HFFc6 (cell line): ENCODE results near the gene ADSS1. TPM values are rescaled to one million over a fixed set of nuclear protein-coding genes. Genes with fewer than 3 reads are reported as not detected.

Experiments
- DNase-seq: peaks from one replicate; pipeline ENCODE4 v3.0.0-alpha.2; 2018
- H3K27ac Mint-ChIP-seq: 2 replicates; pipeline ENCODE4 v1.8.0; 2020; ENCODE audit warnings: mild to moderate bottlenecking, mixed read lengths
- H3K27me3 Mint-ChIP-seq: 2 replicates; pipeline ENCODE4 v1.8.0; 2021; ENCODE audit warnings: mild to moderate bottlenecking, moderate library complexity, mixed read lengths; ENCODE audit not compliant: insufficient read depth
- H3K36me3 Mint-ChIP-seq: 2 replicates; pipeline ENCODE4 v1.8.0; 2021; ENCODE audit warnings: low read depth, mixed read lengths
- H3K4me1 Mint-ChIP-seq: 2 replicates; pipeline ENCODE4 v1.8.0; 2020; ENCODE audit warnings: low read depth, mixed read lengths
- H3K4me3 Mint-ChIP-seq: 2 replicates; pipeline ENCODE4 v1.8.0; 2020; ENCODE audit warnings: mild to moderate bottlenecking, moderate library complexity, mixed read lengths
- H3K9me3 Mint-ChIP-seq: 2 replicates; pipeline ENCODE4 v1.8.0; 2020; ENCODE audit warnings: mild to moderate bottlenecking, mixed read lengths
- CTCF ChIP-seq: fragments of 200-600 bp; sonication (generic); IDR thresholded peaks from 2 replicates; pipeline ENCODE4 v1.5.0; 2021; ENCODE audit warnings: antibody characterized with exemption, mild to moderate bottlenecking
- microRNA-seq: library from miRNA; unstranded; fragments of <30 nt; microRNA quantifications from one replicate; pipeline ENCODE4, GENCODE V29; 2019
- total RNA-seq, 6 experiments: library from RNA; stranded (reverse); fragmentation: NEBNext Ultra II Directional; extraction: Animal tissue kit (Norgen Biotek cat#: 25700); gene quantifications; 2 replicates in 1 of 6; 3 replicates in 5 of 6; pipeline ENCODE4 v1.2.3, GENCODE V29; 2021

Gene ADSS1
- total RNA-seq, 6 experiments from 2014 or later, result 2.7 to 3.7 (median 3.3) TPM

DNA sequence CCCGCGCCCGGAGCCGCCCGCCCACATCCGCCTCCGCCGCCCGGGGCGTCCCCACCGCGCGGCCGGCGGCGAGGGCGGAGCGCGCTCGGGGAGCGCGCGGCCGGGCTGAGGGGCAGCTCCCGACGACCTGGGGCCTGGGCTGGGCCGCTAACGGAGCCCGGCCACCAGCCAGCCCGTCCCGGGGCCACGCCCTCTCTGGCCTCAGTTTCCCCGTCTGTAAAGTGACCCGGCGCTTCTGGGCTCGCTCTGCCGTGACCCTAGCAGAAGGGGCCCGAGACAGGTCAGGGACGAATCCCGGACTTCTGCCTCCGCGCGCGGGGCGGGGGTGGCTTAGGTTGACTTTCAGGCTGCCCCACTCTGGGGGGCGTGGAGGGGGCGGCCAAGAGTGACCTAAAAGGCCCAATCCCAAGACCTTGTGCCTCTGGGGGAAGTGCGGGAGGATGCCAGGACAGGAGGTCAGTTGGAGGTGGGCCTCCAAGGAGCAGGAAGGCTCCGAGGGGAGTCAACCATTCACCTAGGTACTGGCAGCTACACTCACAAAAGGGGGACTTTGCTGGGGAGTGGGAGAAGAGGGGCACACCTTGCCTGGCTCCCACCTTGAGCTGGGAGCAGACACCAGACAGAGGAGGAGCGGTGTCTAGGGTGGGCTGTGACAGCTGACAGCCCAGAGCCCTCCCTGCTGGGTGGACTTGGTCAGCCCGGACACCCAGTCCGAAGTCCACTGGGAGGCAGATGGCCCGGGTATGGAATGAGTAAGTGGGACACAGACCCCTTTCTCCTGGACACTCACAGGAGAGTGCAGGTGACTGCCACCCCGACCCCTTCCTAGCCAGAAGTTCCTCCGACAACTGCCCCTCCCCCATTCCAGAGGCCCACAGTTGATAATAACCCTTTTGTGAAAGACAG, 72.0 kb downstream of the ADSS1 start:
- H3K27me3 Mint-ChIP-seq, result peaks cover 2% of the 10 kb centered on the region; the same call in 1 of the 2 replicates
- no peaks in the 10 kb centered on the region for H3K9me3 Mint-ChIP-seq
- peaks cover 20% of the 10 kb centered on the region for H3K4me1 Mint-ChIP-seq
- H3K36me3 Mint-ChIP-seq, result peaks cover 5% of the 10 kb centered on the region; the same call in 1 of the 2 replicates
- H3K4me3 Mint-ChIP-seq, result peak overlapping the region; percentile 63
- H3K27ac Mint-ChIP-seq, result 0 out of 2 replicates have a peak overlapping the region, but pooled peaks have one; percentile 13
- no peak for DNase-seq
- TF ChIP-seq CTCF, result no peak

- no peak for DNase-seq
- Mint-ChIP-seq H3K4me1 (peaks cover 20% of the 10 kb centered on the region), H3K27me3 (peaks cover 2% of the 10 kb centered on the region; the same call in 1 of the 2 replicates), H3K4me3 (peak overlapping the region; percentile 63; the same call in 1 of the 2 replicates), H3K27ac (no peak overlapping the region), H3K36me3 (peaks cover 5% of the 10 kb centered on the region; the same call in 1 of the 2 replicates), H3K9me3 (no peaks in the 10 kb centered on the region)
- TF ChIP-seq CTCF, result no peak
Observed at GRCh38 chr14:104796687-104797081, 72.7 kb downstream of the ADSS1 start.

Small RNAs within 50 kb of the gene (microRNA-seq; reads per million reads assigned to microRNA genes)
- 2.3 reads per million for gene MIR4710

Other genes starting within 250 kb of the ADSS1 start
- gene C14orf180, start 144.5 kb upstream of the ADSS1 start, total RNA-seq, result not detected
- gene TMEM179, start 119.5 kb upstream of the ADSS1 start, total RNA-seq, result not detected
- gene INF2, start 34.6 kb upstream of the ADSS1 start, total RNA-seq, result 100 to 1,000 TPM; 111 to 121 (median 116) TPM
- gene SIVA1, start 28.9 kb downstream of the ADSS1 start, total RNA-seq, result 10 to 100 TPM; 78.3 to 95.8 (median 82.5) TPM
- gene AKT1, start 71.5 kb downstream of the ADSS1 start, total RNA-seq, result 100 to 1,000 TPM; 164 to 191 (median 173) TPM
- 1 to 10 TPM; 1.3 to 1.8 (median 1.5) TPM for gene ZBTB42, start 76.9 kb downstream of the ADSS1 start, total RNA-seq
- 10 to 100 TPM; 29.9 to 34.9 (median 32.0) TPM for gene CEP170B, start 141.0 kb downstream of the ADSS1 start, total RNA-seq
- gene PLD4, start 200.7 kb downstream of the ADSS1 start, total RNA-seq, result under 1 TPM; 0.05 to 0.18 (median 0.11) TPM